H1 (cell line): ENCODE measurements around the gene ADK. TPM values are rescaled to one million over a fixed set of nuclear protein-coding genes. Genes with fewer than 3 reads are reported as not detected.

Experiments used
- CTCF ChIA-PET: fragments of 300-600 bp; sonication (Branson Sonifier 250); formaldehyde crosslinking; loops from one replicate; lab custom pipeline; 2021; ENCODE audit not compliant: partially characterized antibody; lab: Charles Lee
- POLR2A ChIA-PET: fragments of 300-600 bp; sonication (Branson Sonifier 250); formaldehyde crosslinking; loops from one replicate; lab custom pipeline; 2021; ENCODE audit warnings: inconsistent platforms; ENCODE audit not compliant: partially characterized antibody; lab: Charles Lee
- DNase-seq, 2 experiments: peaks; one replicate each; pipeline versions ENCODE4 v3.0.0 to v3.0.0-alpha.2; 2010 to 2022; ENCODE audit warnings: low spot score in 2 of 2, low read depth in 1 of 2, mixed read lengths in 1 of 2
- FAIRE-seq: peaks from 2 replicates; lab custom pipeline; 2011; peaks lifted over from hg19 to GRCh38; lab: Jason Lieb, UNC
- H2AFZ ChIP-seq: 2 replicates; pipeline ENCODE4 v1.8.1; 2012; ENCODE audit warnings: low read length, inconsistent platforms
- H2AK5ac ChIP-seq: 2 replicates; pipeline ENCODE4 v1.6.1; 2013; ENCODE audit warnings: low read depth, low read length
- H2BK120ac ChIP-seq: replicated peaks from 2 replicates; pipeline ENCODE3; 2013; ENCODE audit warnings: low read depth, low read length, inconsistent platforms
- H2BK12ac ChIP-seq: 2 replicates; pipeline ENCODE4 v1.6.1; 2013; ENCODE audit warnings: low read depth, low read length
- H2BK15ac ChIP-seq: 2 replicates; pipeline ENCODE4 v1.6.1; 2013; ENCODE audit warnings: low read length
- H2BK20ac ChIP-seq: 2 replicates; pipeline ENCODE4 v1.6.1; 2013; ENCODE audit warnings: low read length
- H2BK5ac ChIP-seq: 2 replicates; pipeline ENCODE4 v1.6.1; 2013; ENCODE audit warnings: low read depth, low read length
- H3K14ac ChIP-seq: 2 replicates; pipeline ENCODE4 v1.6.1; 2013; ENCODE audit warnings: inconsistent platforms; ENCODE audit not compliant: insufficient read length
- H3K18ac ChIP-seq: 2 replicates; pipeline ENCODE4 v1.6.1; 2013; ENCODE audit warnings: low read length; ENCODE audit errors: extremely low read depth
- H3K23ac ChIP-seq: 2 replicates; pipeline ENCODE4 v1.6.1; 2013; ENCODE audit warnings: inconsistent platforms; ENCODE audit not compliant: insufficient read length
- H3K23me2 ChIP-seq: 2 replicates; pipeline ENCODE4 v1.6.1; 2013; ENCODE audit warnings: low read depth, low read length
- H3K27ac ChIP-seq: 2 replicates; pipeline ENCODE4 v1.6.1; 2011; ENCODE audit warnings: low read depth, low read length, inconsistent platforms
- H3K27me3 ChIP-seq, 4 experiments: replicated peaks in 1 of 4; 1 replicate in 1 of 4; 2 replicates in 3 of 4; pipeline versions ENCODE4 v1.6.1 to v1.8.1; 2011 to 2013; ENCODE audit warnings: low read length in 3 of 4, mild to moderate bottlenecking in 3 of 4, inconsistent platforms in 2 of 4, mixed read lengths in 2 of 4, moderate library complexity in 1 of 4; ENCODE audit not compliant: control insufficient read depth in 3 of 4, insufficient read depth in 3 of 4; ENCODE audit errors: extremely low read depth in 1 of 4
- H3K36me3 ChIP-seq, 4 experiments: 2 replicates each; pipeline versions ENCODE4 v1.6.1 to v1.8.1; 2011 to 2013; ENCODE audit warnings: mild to moderate bottlenecking in 4 of 4, low read length in 3 of 4, moderate library complexity in 2 of 4, control low read depth in 1 of 4, inconsistent platforms in 1 of 4; ENCODE audit not compliant: insufficient read depth in 4 of 4, control insufficient read depth in 2 of 4
- H3K4ac ChIP-seq: replicated peaks from 2 replicates; pipeline ENCODE3; 2013; ENCODE audit warnings: low read length, low read depth, mixed read lengths, inconsistent platforms; ENCODE audit not compliant: insufficient read length
- H3K4me1 ChIP-seq, 4 experiments: replicated peaks in 1 of 4; 1 replicate in 1 of 4; 2 replicates in 3 of 4; pipeline versions ENCODE4 v1.6.1 to v1.8.1; 2011 to 2013; ENCODE audit warnings: low read length in 3 of 4, inconsistent platforms in 2 of 4, mixed read lengths in 1 of 4; ENCODE audit not compliant: insufficient read depth in 4 of 4, control insufficient read depth in 3 of 4
- H3K4me2 ChIP-seq, 2 experiments: 2 replicates each; pipeline versions ENCODE4 v1.6.1 to v1.8.1; 2011 to 2013; ENCODE audit warnings: low read depth in 2 of 2, low read length in 2 of 2, control low read depth in 1 of 2, inconsistent platforms in 1 of 2, mild to moderate bottlenecking in 1 of 2; ENCODE audit not compliant: insufficient read depth in 1 of 2
- H3K4me3 ChIP-seq, 4 experiments: fragments of 200-600, 300-600 bp in 1 of 4; sonication (generic), shearing (Covaris generic), sonication (Bioruptor Twin) in 1 of 4; 2 replicates each; pipeline versions ENCODE4 v1.5.1 to v1.8.1; 2011 to 2016; ENCODE audit warnings: low read length in 4 of 4, low read depth in 3 of 4, control low read depth in 2 of 4, inconsistent platforms in 2 of 4, mild to moderate bottlenecking in 2 of 4, mixed read lengths in 1 of 4, moderate library complexity in 1 of 4; ENCODE audit not compliant: insufficient read depth in 2 of 4; ENCODE audit errors: extremely low read depth in 1 of 4
- H3K56ac ChIP-seq: replicated peaks from 2 replicates; pipeline ENCODE3; 2013; ENCODE audit warnings: low read depth, mild to moderate bottlenecking, mixed read lengths, low read length, inconsistent platforms; ENCODE audit not compliant: insufficient read length
- H3K79me1 ChIP-seq: 2 replicates; pipeline ENCODE4 v1.6.1; 2013; ENCODE audit warnings: low read depth, low read length, control low read depth
- H3K79me2 ChIP-seq, 2 experiments: 2 replicates each; pipeline versions ENCODE4 v1.6.1 to v1.8.1; 2012 to 2013; ENCODE audit warnings: low read length in 2 of 2, mild to moderate bottlenecking in 2 of 2, inconsistent platforms in 1 of 2; ENCODE audit not compliant: insufficient read depth in 2 of 2, control insufficient read depth in 1 of 2
- H3K9ac ChIP-seq, 4 experiments: replicated peaks in 1 of 4; 1 replicate in 1 of 4; 2 replicates in 3 of 4; pipeline versions ENCODE4 v1.6.1 to v1.8.1; 2011 to 2013; ENCODE audit warnings: low read depth in 3 of 4, low read length in 3 of 4, control low read depth in 2 of 4, mild to moderate bottlenecking in 2 of 4, moderate library complexity in 2 of 4, inconsistent platforms in 1 of 4; ENCODE audit errors: extremely low read depth in 1 of 4
- H3K9me3 ChIP-seq, 2 experiments: 2 replicates each; pipeline versions ENCODE4 v1.6.1 to v1.8.1; 2012 to 2013; ENCODE audit warnings: mild to moderate bottlenecking in 2 of 2, moderate library complexity in 2 of 2, control low read depth in 1 of 2, inconsistent platforms in 1 of 2, low read depth in 1 of 2, low read length in 1 of 2, mixed read lengths in 1 of 2; ENCODE audit not compliant: insufficient read depth in 2 of 2
- H4K20me1 ChIP-seq, 2 experiments: replicated peaks in 1 of 2; 2 replicates each; pipeline versions ENCODE3 to v1.8.1; 2011 to 2013; ENCODE audit warnings: inconsistent platforms in 2 of 2, low read length in 2 of 2, mild to moderate bottlenecking in 1 of 2; ENCODE audit not compliant: insufficient read depth in 2 of 2, control insufficient read depth in 1 of 2
- H4K5ac ChIP-seq: 2 replicates; pipeline ENCODE4 v1.6.1; 2013; ENCODE audit warnings: low read length, low read depth, mixed read lengths, inconsistent platforms; ENCODE audit not compliant: insufficient read length
- H4K8ac ChIP-seq: 2 replicates; pipeline ENCODE4 v1.8.0; 2013; ENCODE audit warnings: mild to moderate bottlenecking, moderate library complexity, low read length, inconsistent platforms; ENCODE audit not compliant: insufficient read depth; ENCODE audit errors: extremely low read depth
- H4K91ac ChIP-seq: replicated peaks from 2 replicates; pipeline ENCODE3; 2013; ENCODE audit warnings: low read length, mixed read lengths, inconsistent platforms; ENCODE audit not compliant: insufficient read length
- CEBPB ChIP-seq: IDR thresholded peaks from 2 replicates; pipeline ENCODE4 v1.6.1; 2012; ENCODE audit warnings: low read depth, low read length
- HDAC2 ChIP-seq, 2 experiments: fragments of 300-600 bp in 1 of 2; sonication (generic) in 1 of 2; IDR thresholded peaks; 2 replicates each; pipeline ENCODE4 v1.6.1; 2011 to 2012; ENCODE audit warnings: low read depth in 2 of 2, low read length in 2 of 2, mild to moderate bottlenecking in 2 of 2, moderate library complexity in 2 of 2, borderline replicate concordance in 1 of 2, inconsistent platforms in 1 of 2
- WGBS, 2 experiments: shearing (Covaris generic) in 1 of 2; methylation state at CpG; one replicate each; pipeline versions ENCODE4 v1.1.6 to v1.1.7; 2013 to 2015; ENCODE audit warnings: low lambda C conversion rate in 2 of 2, mixed read lengths in 2 of 2, inconsistent platforms in 1 of 2, low coverage in 1 of 2, missing lambda C conversion rate in 1 of 2; ENCODE audit not compliant: insufficient replicate concordance in 2 of 2, insufficient coverage in 1 of 2, insufficient read length in 1 of 2; ENCODE audit errors: extremely low coverage in 1 of 2, missing lambda C conversion rate in 1 of 2; 5-methylcytosine and 5-hydroxymethylcytosine counted together
- polyA plus RNA-seq, 7 experiments: library from polyadenylated mRNA; depleted of rRNA in 3 of 7; stranded (reverse) in 5 of 7; unstranded in 2 of 7; fragments of >200 nt in 5 of 7; fragments of 200-250 nt in 2 of 7; gene quantifications; 1 replicate in 5 of 7; 2 replicates in 1 of 7; 4 replicates in 1 of 7; pipeline versions ENCODE4 v1.2.1 to v1.2.3, GENCODE V29; 2011 to 2013; ENCODE audit warnings: missing spikeins in 2 of 7, mixed read lengths in 2 of 7
- total RNA-seq: library from RNA; stranded (reverse); fragmentation: NEBNext Ultra II Directional; extraction: Animal tissue kit (Norgen Biotek cat#: 25700); gene quantifications from 2 replicates; pipeline ENCODE4 v1.2.1, GENCODE V29; 2021

The ADK gene
- total and polyA plus RNA-seq, 2 of the 8 experiments (the other 6 are each of a cell fraction or from before 2014, with no cell fraction given): 12.3 to 42.4 TPM

- Histone ChIP-seq H2BK12ac (no peak overlapping the region), H3K36me3 (peaks cover 0 to 9% (median 1%) of the 10 kb centered on the region in 4 experiments; a peak in 2 of 8 replicates), H3K23me2 (no peaks in the 10 kb centered on the region), H3K23ac (no peak overlapping the region), H3K56ac (no peak overlapping the region), H4K20me1 (no peaks in the 10 kb centered on the region), H3K79me2 (no peaks in the 10 kb centered on the region), H3K4ac (no peak overlapping the region), H3K9me3 (peaks cover 27 to 41% of the 10 kb centered on the region in 2 experiments), H3K27me3 (no peaks in the 10 kb centered on the region), H3K4me2 (no peak overlapping the region), H2BK15ac (no peak overlapping the region), H2BK5ac (no peak overlapping the region), H4K5ac (no peak overlapping the region), H2AFZ (no peak overlapping the region), H4K8ac (no peak overlapping the region), H3K9ac (no peak overlapping the region), H3K4me1 (no peaks in the 10 kb centered on the region), H2BK20ac (no peak overlapping the region), H3K27ac (no peak overlapping the region), H3K79me1 (no peaks in the 10 kb centered on the region), H3K4me3 (no peak overlapping the region), H2AK5ac (no peak overlapping the region), H3K18ac (no peak overlapping the region), H2BK120ac (no peak overlapping the region), H4K91ac (no peak overlapping the region), H3K14ac (no peak overlapping the region)
- POLR2A ChIA-PET: interaction anchor here (0.5 kb wide), 1 partner anchor 73 kb away, joined by 3 read pairs; no protein-coding TSS in a partner anchor
- 88% methylated on average over 1 of the region's 1 CpG; no CpG with 5 or more reads in 1 of the 2 experiments for WGBS, 2 experiments
- DNase-seq (no peak), FAIRE-seq (no peak)
- CTCF ChIA-PET: no interaction called here
- TF ChIP-seq CEBPB (no peak), HDAC2 (IDR thresholded peaks at IDR 0.05; ENCODE audit: borderline replicate concordance in 1 of 2, low read depth in 2 of 2, low read length in 2 of 2) (no peak)
These were observed 567.2 kb downstream of the ADK start for GRCh38 chr10:74718208-74718607.
